HCT116 (cell line): Measurements from ENCODE around the gene ARHGEF37. TPM values are rescaled to one million over a fixed set of nuclear protein-coding genes. Genes with fewer than 3 reads are reported as not detected.

ENCODE experiments used
- ATAC-seq: fragments of 200-7000 bp; cut with Tn5 transposase; 2 replicates; pipeline ENCODE4 v1.9.1; 2020; ENCODE audit warnings: mild to moderate bottlenecking, moderate library complexity
- BruUV-seq: library from RNA; stranded (reverse); fragments of 400-500 nt; replicated peaks from 2 replicates; lab custom pipeline; 2021; lab: Mats Ljungman, UMichigan
- CTCF ChIA-PET: fragments of 300-600 bp; sonication (Branson Sonifier 250); formaldehyde crosslinking; loops from one replicate; lab custom pipeline; 2021; ENCODE audit warnings: antibody characterized with exemption; lab: Charles Lee
- POLR2A ChIA-PET: fragments of 300-600, 350-600 bp; sonication (Branson Sonifier 250); formaldehyde crosslinking; loops from one replicate; lab custom pipeline; 2021; ENCODE audit warnings: antibody characterized with exemption; lab: Charles Lee
- RAD21 ChIA-PET, 2 experiments: fragments of 300-600 bp; sonication (Branson Sonifier 250); formaldehyde crosslinking; loops; one replicate each; lab custom pipeline; 2023; ENCODE audit warnings: low total read pairs in 2 of 2; ENCODE audit not compliant: uncharacterized antibody in 2 of 2, unreplicated experiment in 2 of 2, low non-redundant PET in 1 of 2; lab: Charles Lee
- DNase-seq: peaks from one replicate; pipeline ENCODE4 v3.0.0-alpha.2; 2010; ENCODE audit warnings: low read depth, low spot score
- H2AFZ ChIP-seq: fragments of 200-600 bp; shearing (Covaris generic), sonication (generic); 2 replicates; pipeline ENCODE4 v1.6.1; 2017; ENCODE audit warnings: low read depth, mixed run types, mixed read lengths, antibody characterized with exemption, low read length; ENCODE audit not compliant: poor library complexity, severe bottlenecking
- H3K27ac ChIP-seq: 2 replicates; pipeline ENCODE4 v1.5.1; 2012; ENCODE audit warnings: low read depth, low read length
- H3K27me3 ChIP-seq: fragments of 200-600 bp; sonication (generic); 2 replicates; pipeline ENCODE4 v1.6.1; 2016; ENCODE audit warnings: mixed run types, low read length, mixed read lengths; ENCODE audit not compliant: insufficient read depth
- H3K36me3 ChIP-seq, 2 experiments: fragments of 200-500 bp in 1 of 2; fragments of 200-600 bp in 1 of 2; sonication (Bioruptor generic) in 1 of 2; sonication (generic) in 1 of 2; 2 replicates each; pipeline versions ENCODE4 v1.5.1 to v1.6.1; 2014 to 2016; ENCODE audit warnings: low read length in 2 of 2, inconsistent platforms in 1 of 2, mixed read lengths in 1 of 2, mixed run types in 1 of 2; ENCODE audit not compliant: insufficient read depth in 2 of 2, control insufficient read depth in 1 of 2
- H3K4me1 ChIP-seq, 2 experiments: fragments of 200-600 bp in 1 of 2; sonication (generic) in 1 of 2; 2 replicates each; pipeline versions ENCODE4 v1.5.1 to v1.6.1; 2012 to 2017; ENCODE audit warnings: low read length in 2 of 2, inconsistent platforms in 1 of 2, mild to moderate bottlenecking in 1 of 2, mixed read lengths in 1 of 2, mixed run types in 1 of 2, moderate library complexity in 1 of 2; ENCODE audit not compliant: insufficient read depth in 2 of 2, control insufficient read depth in 1 of 2
- H3K4me2 ChIP-seq: fragments of 200-600 bp; sonication (generic); 2 replicates; pipeline ENCODE4 v1.6.1; 2017; ENCODE audit warnings: mixed run types, low read length, mixed read lengths
- H3K4me3 ChIP-seq, 2 experiments: fragments of 200-600 bp in 1 of 2; sonication (generic) in 1 of 2; replicated peaks in 1 of 2; 2 replicates each; pipeline ENCODE4 v1.5.1; 2011 to 2016; ENCODE audit warnings: low read length in 2 of 2, control low read depth in 1 of 2, low read depth in 1 of 2, mild to moderate bottlenecking in 1 of 2, mixed read lengths in 1 of 2, mixed run types in 1 of 2
- H3K79me2 ChIP-seq: fragments of 200-600 bp; sonication (generic); 2 replicates; pipeline ENCODE4 v1.6.1; 2017; ENCODE audit warnings: mild to moderate bottlenecking, mixed run types, low read length, moderate library complexity, mixed read lengths; ENCODE audit not compliant: insufficient read depth
- H3K9ac ChIP-seq: fragments of 200-600 bp; sonication (generic); 2 replicates; pipeline ENCODE4 v1.6.1; 2016; ENCODE audit warnings: low read length, mixed read lengths
- H3K9me2 ChIP-seq: fragments of 200-600 bp; sonication (generic), shearing (Covaris generic); 2 replicates; pipeline ENCODE4 v1.6.1; 2017; ENCODE audit warnings: mixed run types, mild to moderate bottlenecking, moderate library complexity; ENCODE audit not compliant: insufficient read depth
- H3K9me3 ChIP-seq, 2 experiments: fragments of 200-500 bp in 1 of 2; fragments of 200-600 bp in 1 of 2; sonication (Bioruptor generic) in 1 of 2; sonication (generic) in 1 of 2; 2 replicates each; pipeline ENCODE4 v1.6.1; 2014 to 2017; ENCODE audit warnings: low read length in 2 of 2, mixed read lengths in 2 of 2, inconsistent platforms in 1 of 2, low read depth in 1 of 2, mild to moderate bottlenecking in 1 of 2, mixed run types in 1 of 2, moderate library complexity in 1 of 2; ENCODE audit not compliant: control insufficient read depth in 1 of 2, insufficient read depth in 1 of 2
- H4K20me1 ChIP-seq: fragments of 200-600 bp; sonication (generic), shearing (Covaris generic); 2 replicates; pipeline ENCODE4 v1.6.1; 2017; ENCODE audit warnings: mixed run types, mild to moderate bottlenecking, moderate library complexity; ENCODE audit not compliant: insufficient read depth
- CBX3 ChIP-seq: IDR thresholded peaks from 2 replicates; pipeline ENCODE4 v1.6.1; 2012; ENCODE audit warnings: low read depth
- CTCF ChIP-seq, 3 experiments: fragments of 200-600 bp in 1 of 3; sonication (generic) in 1 of 3; IDR thresholded peaks in 2 of 3; conservative IDR thresholded peaks in 1 of 3; 2 replicates each; pipeline ENCODE4 v1.5.1; 2012 to 2017; ENCODE audit warnings: low read depth in 2 of 3, low read length in 2 of 3, antibody characterized with exemption in 1 of 3, borderline replicate concordance in 1 of 3, control low read depth in 1 of 3, mild to moderate bottlenecking in 1 of 3, mixed read lengths in 1 of 3, mixed run types in 1 of 3, moderate library complexity in 1 of 3; ENCODE audit not compliant: insufficient read depth in 1 of 3
- EZH2 ChIP-seq: fragments of 200-600 bp; sonication (generic); IDR thresholded peaks from 2 replicates; pipeline ENCODE4 v1.6.1; 2017; ENCODE audit warnings: antibody characterized with exemption, mixed run types
- EZH2phosphoT487 ChIP-seq: fragments of 200-600 bp; IDR thresholded peaks from 2 replicates; pipeline ENCODE4 v1.6.1; 2018; ENCODE audit warnings: antibody characterized with exemption, borderline replicate concordance
- JUND ChIP-seq: IDR thresholded peaks from 2 replicates; pipeline ENCODE4 v1.6.1; 2012
- POLR2A ChIP-seq: IDR thresholded peaks from 2 replicates; pipeline ENCODE4 v1.7.0; 2011; ENCODE audit warnings: borderline replicate concordance; ENCODE audit not compliant: insufficient read depth, insufficient read length; ENCODE audit errors: extremely low read depth
- SRF ChIP-seq: IDR thresholded peaks from 2 replicates; pipeline ENCODE4 v1.6.1; 2012; ENCODE audit warnings: low read depth
- ZFX ChIP-seq: fragments of 450-650 bp; IDR thresholded peaks from 2 replicates; pipeline ENCODE4 v1.6.1; 2017
- ZNF274 ChIP-seq: fragments of 200-500 bp; sonication (Bioruptor generic); IDR thresholded peaks from 2 replicates; pipeline ENCODE4 v1.6.1; 2014; ENCODE audit warnings: mild to moderate bottlenecking, low read depth, low read length, inconsistent platforms
- intact Hi-C: fragments of 100-400 bp; cut with micrococcal nuclease; formaldehyde crosslinking; loops from 2 replicates; pipeline ENCODE4 v1.10.0; 2022
- total RNA-seq: library from RNA; stranded (reverse); gene quantifications from one replicate; pipeline ENCODE4 v1.2.1, GENCODE V29; 2021; ENCODE audit not compliant: unreplicated experiment
- TF ChIP-seq, protein P1 (sequence below): IDR thresholded peaks from 2 replicates; pipeline ENCODE4 v1.6.1; 2012; ENCODE audit warnings: low read depth

ARHGEF37 gene
- total RNA-seq, 1 experiment from 2014 or later = 7.0 TPM

- Histone ChIP-seq H3K27ac (no peak overlapping the region), H2AFZ (no peak overlapping the region), H3K4me3 (no peak overlapping the region), H3K9me2 (no peaks in the 10 kb centered on the region), H3K9ac (no peak overlapping the region), H3K4me2 (no peak overlapping the region), H4K20me1 (no peaks in the 10 kb centered on the region), H3K9me3 (no peaks in the 10 kb centered on the region), H3K27me3 (no peaks in the 10 kb centered on the region), H3K36me3 (no peaks in the 10 kb centered on the region), H3K79me2 (no peaks in the 10 kb centered on the region), H3K4me1 (no peaks in the 10 kb centered on the region)
- no TSS peak for BruUV-seq
- intact Hi-C loops = no loop called here
- ATAC-seq (no peak), DNase-seq (no peak)
- POLR2A ChIA-PET = no interaction called here
- RAD21 ChIA-PET = no interaction called here
- TF ChIP-seq CBX3 (no peak), ZFX (no peak), SRF (no peak), POLR2A (no peak), EZH2phosphoT487 (no peak), CTCF (IDR thresholded peaks at IDR 0.05 in 2 of 3, conservative IDR thresholded peaks at IDR 0.05 in 1 of 3; ENCODE audit: borderline replicate concordance in 1 of 3, insufficient read depth in 1 of 3, low read depth in 2 of 3, low read length in 2 of 3) (no peak), ZNF274 (no peak), JUND (no peak), EZH2 (no peak)
- TF ChIP-seq, protein P1, sequence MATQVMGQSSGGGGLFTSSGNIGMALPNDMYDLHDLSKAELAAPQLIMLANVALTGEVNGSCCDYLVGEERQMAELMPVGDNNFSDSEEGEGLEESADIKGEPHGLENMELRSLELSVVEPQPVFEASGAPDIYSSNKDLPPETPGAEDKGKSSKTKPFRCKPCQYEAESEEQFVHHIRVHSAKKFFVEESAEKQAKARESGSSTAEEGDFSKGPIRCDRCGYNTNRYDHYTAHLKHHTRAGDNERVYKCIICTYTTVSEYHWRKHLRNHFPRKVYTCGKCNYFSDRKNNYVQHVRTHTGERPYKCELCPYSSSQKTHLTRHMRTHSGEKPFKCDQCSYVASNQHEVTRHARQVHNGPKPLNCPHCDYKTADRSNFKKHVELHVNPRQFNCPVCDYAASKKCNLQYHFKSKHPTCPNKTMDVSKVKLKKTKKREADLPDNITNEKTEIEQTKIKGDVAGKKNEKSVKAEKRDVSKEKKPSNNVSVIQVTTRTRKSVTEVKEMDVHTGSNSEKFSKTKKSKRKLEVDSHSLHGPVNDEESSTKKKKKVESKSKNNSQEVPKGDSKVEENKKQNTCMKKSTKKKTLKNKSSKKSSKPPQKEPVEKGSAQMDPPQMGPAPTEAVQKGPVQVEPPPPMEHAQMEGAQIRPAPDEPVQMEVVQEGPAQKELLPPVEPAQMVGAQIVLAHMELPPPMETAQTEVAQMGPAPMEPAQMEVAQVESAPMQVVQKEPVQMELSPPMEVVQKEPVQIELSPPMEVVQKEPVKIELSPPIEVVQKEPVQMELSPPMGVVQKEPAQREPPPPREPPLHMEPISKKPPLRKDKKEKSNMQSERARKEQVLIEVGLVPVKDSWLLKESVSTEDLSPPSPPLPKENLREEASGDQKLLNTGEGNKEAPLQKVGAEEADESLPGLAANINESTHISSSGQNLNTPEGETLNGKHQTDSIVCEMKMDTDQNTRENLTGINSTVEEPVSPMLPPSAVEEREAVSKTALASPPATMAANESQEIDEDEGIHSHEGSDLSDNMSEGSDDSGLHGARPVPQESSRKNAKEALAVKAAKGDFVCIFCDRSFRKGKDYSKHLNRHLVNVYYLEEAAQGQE = no peak
- CTCF ChIA-PET = interaction anchor here (2.9 kb wide), 1 partner anchor 10 kb away, joined by 12 read pairs; no protein-coding TSS in a partner anchor
Measured at GRCh38 chr5:149677731-149678130, 96.4 kb downstream of the ARHGEF37 start.
